Motor neuron (in vitro differentiated cells): ENCODE data around the gene CELSR1. TPM values are rescaled to one million over a fixed set of nuclear protein-coding genes. Genes with fewer than 3 reads are reported as not detected.
"Not testable (repeated sequence)": the region's sequence is repeated elsewhere in the genome, so short reads cannot be mapped to it uniquely, and the experiment has no call there.

ENCODE experiments used
- ATAC-seq, 8 experiments: fragments of 200-7000 bp; cut with Tn5 transposase; replicated peaks in 6 of 8; 2 replicates each; pipeline ENCODE4 v1.8.0; 2021; ENCODE audit warnings: mild to moderate bottlenecking in 8 of 8, moderate library complexity in 8 of 8
- H3K27ac ChIP-seq, 2 donors: fragments of 250-450 bp; sonication (Bioruptor Pico); 2 replicates each; pipeline ENCODE4 v1.9.0; 2021; ENCODE audit warnings: antibody characterized with exemption in 2 of 2, mild to moderate bottlenecking in 2 of 2, moderate library complexity in 1 of 2
- H3K4me1 ChIP-seq, 2 donors: fragments of 250-450 bp; sonication (Bioruptor Pico); replicated peaks in 1 of 2; 2 replicates each; pipeline ENCODE4 v1.6.1; 2021; ENCODE audit warnings: antibody characterized with exemption in 2 of 2, mild to moderate bottlenecking in 2 of 2, moderate library complexity in 1 of 2
- H3K4me3 ChIP-seq, 5 donors: fragments of 250-450 bp; sonication (Bioruptor Pico); 2 replicates each; pipeline ENCODE4 v1.9.0; 2021; ENCODE audit warnings: antibody characterized with exemption in 5 of 5, mild to moderate bottlenecking in 5 of 5, moderate library complexity in 4 of 5
- WGBS, 10 experiments: fragments of 450-650 bp; shearing (Covaris generic); methylation state at CpG; one replicate each; pipeline ENCODE4 v1.0.0; 2022; 5-methylcytosine and 5-hydroxymethylcytosine counted together
- in situ Hi-C, 9 experiments: fragments of 400-800 bp; cut with MboI; loops; one replicate each; pipeline ENCODE4 v1.15.0; 2021; ENCODE audit warnings: low sequenced_read_pairs in 9 of 9, low pct_unique_long_range_greater_than_20kb in 2 of 9; ENCODE audit not compliant: unreplicated experiment in 9 of 9
- total RNA-seq, 8 experiments: library from RNA; unstranded; fragments of 300-600 nt; gene quantifications; 2 replicates each; pipeline versions ENCODE4 v1.2.3 to v1.2.4, GENCODE V29; 2022

CELSR1 gene
- total RNA-seq, 8 experiments from 2014 or later: 0.76 to 26.6 (median 4.7) TPM

DNA sequence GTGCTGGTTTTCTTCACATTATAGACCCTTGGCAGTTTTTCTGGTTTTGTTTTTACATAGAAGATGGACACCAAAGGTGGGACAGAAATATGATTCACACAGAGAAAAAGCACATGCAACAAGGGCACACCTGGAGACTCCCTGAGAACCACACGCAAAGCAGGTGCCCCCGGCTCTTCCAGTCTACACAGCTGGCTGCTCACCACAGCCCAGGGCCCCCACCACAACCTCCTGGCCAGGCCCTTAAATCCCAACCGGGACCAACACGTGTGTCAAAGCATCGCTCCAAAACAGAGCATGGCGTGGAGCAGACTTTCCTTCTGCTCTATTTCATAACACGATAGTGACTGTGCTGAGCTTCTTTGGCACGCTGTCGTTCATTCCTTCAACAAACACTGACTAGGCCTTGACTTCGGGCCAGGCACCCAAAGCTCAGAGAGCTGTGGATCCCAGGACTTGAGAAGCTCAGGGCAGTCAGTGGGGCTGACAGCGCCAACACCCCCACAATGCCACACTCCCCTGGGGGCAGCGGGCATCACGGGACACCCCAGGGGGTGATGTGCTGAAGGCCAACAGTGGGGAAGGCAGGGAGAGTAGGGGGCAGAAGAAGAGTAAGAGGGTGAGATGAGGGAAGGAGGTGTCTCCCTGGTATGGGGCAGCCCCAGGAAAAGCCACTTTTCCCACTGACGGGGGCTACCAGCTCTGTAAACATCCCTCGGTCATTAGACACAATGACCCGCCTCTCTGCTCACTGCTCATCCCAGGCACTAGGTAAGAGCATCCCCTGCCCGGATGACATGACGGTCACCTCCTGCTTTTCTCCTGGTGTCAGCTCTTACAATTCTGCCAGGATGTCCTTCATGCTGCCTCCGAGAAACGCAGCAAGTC lies 26.0 kb downstream of the CELSR1 start:
- Histone ChIP-seq H3K4me1 (peaks cover 51 to 76% of the 10 kb centered on the region in 2 donors), H3K27ac (peak overlapping the region in 1 of 2 donors; percentile 52), H3K4me3 (no peak overlapping the region)
- no peak for ATAC-seq
- WGBS, 10 experiments: 21 to 84% (median 66%) methylated on average over 2 to 10 of the region's 20 CpGs; no CpG with 5 or more reads in 6 of the 10 experiments
- in situ Hi-C loops: no loop called here

DNA sequence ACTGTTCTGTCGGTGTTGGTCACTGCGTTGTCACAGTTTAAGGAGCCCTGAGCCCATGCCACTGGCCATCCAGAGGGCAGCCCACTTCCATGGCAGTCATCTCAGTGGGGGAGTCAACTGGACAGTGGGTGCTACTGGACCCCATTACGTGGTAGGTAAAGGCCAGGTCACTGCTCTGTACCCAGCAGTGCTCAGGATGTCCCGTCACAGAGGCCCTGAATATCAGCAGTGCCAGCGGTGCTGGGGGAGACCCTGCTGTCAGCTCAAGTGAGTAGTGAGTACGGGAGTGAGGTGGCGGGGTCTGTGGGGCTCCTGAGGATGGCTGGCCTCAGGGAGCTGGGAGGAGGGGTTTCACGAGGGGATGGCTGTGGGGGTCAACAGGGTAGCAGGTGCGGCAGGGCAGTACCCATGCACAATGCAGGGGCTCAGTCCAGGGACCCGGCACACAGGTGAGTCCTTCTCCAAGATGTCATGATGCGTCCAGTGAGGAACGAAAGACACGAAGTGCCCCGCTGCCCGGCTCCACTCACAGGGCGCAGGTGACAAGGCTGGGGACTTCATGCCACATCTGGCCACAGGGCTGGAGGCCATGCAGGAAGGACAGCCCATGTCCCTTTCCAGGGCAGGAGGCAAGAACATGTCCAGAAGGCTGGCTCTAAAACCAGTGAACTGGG lies 27.9 kb downstream of the CELSR1 start:
- Histone ChIP-seq H3K4me3 (no peak overlapping the region), H3K27ac (peak overlapping the region in 1 of 2 donors; percentile 73), H3K4me1 (peaks cover 42 to 66% of the 10 kb centered on the region in 2 donors)
- 63 to 90% methylated on average over 2 to 3 of the region's 16 CpGs; no CpG with 5 or more reads in 8 of the 10 experiments for WGBS, 10 experiments
- no peak for ATAC-seq
- in situ Hi-C loops: no loop called here

DNA sequence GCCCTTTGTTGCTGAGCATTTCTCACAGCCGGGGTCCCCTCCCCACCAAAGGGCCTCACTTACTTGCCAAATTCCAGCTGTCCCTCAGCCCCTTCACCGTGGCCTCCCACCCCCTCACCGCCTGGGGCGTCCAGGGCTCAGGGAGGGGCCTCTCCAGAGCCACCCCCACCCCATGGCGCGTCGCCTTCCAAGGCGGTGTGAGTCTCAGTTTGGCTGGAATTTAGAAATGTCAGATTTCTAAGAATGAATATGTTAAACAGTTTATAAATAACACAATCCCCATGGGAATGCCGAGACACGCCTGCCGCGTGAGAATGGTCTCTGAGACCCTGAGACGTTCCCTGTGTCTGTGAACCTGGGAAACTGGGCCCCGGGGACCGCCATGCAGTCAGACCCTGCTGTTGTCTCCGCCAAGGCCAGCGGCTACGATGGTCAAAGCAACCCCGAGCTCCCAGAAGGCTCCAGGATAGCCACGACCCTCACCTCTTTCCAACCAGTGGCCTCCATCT lies 28.9 kb downstream of the CELSR1 start:
- Histone ChIP-seq H3K27ac (peak overlapping the region; percentile 46 to 73), H3K4me3 (no peak overlapping the region), H3K4me1 (peaks cover 38 to 59% of the 10 kb centered on the region in 2 donors)
- 40 to 41% (median 40%) methylated on average over 2 to 6 of the region's 20 CpGs; no CpG with 5 or more reads in 7 of the 10 experiments for WGBS, 10 experiments
- in situ Hi-C loops: no loop called here
- peak; percentile 39 to 86 (median 64) for ATAC-seq

DNA sequence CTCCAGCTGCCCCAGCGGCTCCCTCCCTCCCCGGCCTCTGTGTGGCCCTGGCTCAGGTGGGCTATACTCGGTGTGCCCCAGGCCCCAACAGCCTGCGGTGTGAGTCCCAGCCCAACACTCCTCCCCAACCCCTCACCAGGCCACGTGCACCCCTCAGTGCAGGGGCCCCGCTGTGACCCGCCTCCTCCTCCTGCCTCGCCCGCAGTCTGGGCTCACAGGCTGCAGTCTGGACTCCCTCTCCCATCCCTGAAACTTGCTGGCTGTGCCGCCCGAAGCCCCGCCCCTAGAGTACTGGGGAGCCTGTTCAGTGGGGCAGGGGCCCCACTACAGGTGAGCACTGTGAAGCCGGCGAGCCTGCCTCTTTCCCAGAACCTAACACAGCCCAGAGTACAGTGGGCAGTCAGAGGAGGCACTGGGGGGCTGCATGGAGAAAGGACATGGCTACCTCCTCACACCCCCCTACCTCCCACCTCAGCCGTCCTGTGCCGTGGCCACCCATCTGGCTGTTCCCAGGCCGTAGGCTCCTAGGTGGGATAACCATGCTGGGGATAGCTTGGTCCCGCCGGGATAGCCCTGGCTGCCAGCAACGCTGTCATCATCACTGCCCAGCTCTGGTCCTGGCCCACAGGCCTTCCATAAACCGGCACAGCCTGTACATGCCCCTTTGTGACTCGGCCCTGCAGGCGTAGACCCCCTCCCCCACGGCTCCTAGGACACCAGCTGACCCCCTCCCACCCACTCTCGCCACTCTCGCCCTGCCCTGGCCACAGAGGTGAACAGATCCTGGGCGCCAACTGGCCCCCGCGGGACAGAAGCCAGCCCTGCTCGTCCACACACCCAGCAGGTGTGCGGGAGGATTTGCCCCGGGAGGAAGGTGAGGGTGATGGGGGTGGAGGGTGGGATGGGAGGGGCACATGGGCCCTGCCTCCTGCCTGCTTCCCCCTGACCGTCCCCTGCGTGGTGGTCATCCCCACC lies 29.7 kb downstream of the CELSR1 start:
- WGBS, 10 experiments: 34 to 80% (median 80%) methylated on average over 2 to 3 of the region's 34 CpGs; no CpG with 5 or more reads in 7 of the 10 experiments
- H3K4me3 ChIP-seq: no peak overlapping the region
- ATAC-seq: peak; percentile 31 to 61 (median 48)
- in situ Hi-C loops: no loop called here
- H3K27ac ChIP-seq: peak overlapping the region; percentile 46 to 73
- H3K4me1 ChIP-seq: peaks cover 43 to 64% of the 10 kb centered on the region in 2 donors

DNA sequence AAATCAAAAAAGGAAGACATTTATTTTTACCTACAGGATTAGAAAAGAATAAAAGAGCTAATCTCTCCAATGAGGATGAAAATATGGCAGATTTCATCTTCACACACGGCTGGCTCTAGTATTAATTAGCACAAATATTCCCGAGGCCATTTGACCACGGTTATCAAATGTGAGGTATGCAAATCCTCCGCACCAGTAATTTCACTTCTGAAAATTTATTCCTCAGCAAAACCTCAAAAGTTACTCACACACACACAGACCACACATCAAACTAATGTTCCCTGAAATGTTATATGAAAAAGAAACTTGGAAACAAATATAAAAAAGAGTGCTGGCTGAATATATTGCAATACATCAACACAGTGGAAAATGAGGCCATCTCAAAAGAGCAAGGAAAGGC lies 32.8 kb downstream of the CELSR1 start:
- in situ Hi-C loops: no loop called here
- 29 to 96% (median 84%) methylated on average over 1 to 4 of the region's 4 CpGs; no CpG with 5 or more reads in 4 of the 10 experiments for WGBS, 10 experiments
- no peak overlapping the region for H3K4me3 ChIP-seq
- peaks cover 53 to 54% of the 10 kb centered on the region in 2 donors for H3K4me1 ChIP-seq
- ATAC-seq: no peak
- H3K27ac ChIP-seq: no peak overlapping the region

DNA sequence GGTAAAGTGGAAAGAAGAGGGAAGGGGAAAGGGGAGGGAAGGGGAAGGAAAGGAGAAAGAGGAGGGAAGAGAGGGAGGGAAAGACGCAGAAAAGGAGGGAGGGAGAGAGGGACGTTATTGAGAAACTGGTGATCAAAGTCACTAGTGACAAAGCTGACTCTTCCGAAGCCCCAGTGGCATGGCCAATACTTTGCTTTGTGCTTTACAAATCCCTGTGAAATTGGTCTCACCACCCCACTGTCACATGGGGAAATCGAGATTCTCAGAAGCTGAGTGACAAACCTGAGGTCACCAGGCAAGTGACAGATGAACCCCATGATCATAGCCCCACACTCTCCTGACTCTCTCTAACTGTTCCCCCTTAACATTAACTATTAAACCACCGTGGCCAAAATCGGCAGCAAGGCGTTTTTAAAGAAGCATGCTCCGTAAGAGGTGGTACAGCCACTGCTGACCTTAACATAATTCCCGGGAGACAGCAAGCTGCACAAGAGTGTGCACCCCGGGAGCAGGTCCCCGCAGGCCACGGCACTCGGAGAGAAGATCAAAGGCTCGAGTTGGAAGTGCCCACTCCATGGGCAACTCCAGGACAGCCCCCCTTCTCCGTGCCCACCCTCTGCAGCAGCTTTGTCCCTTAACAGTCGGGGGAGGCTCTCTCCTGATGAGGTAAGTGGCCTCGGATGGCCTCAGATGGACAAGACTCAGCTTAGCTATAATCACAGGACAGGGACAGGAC lies 34.8 kb downstream of the CELSR1 start:
- 0 to 80% (median 49%) methylated on average over 1 to 8 of the region's 17 CpGs; no CpG with 5 or more reads in 3 of the 10 experiments for WGBS, 10 experiments
- in situ Hi-C loops: no loop called here
- no peak for ATAC-seq

DNA sequence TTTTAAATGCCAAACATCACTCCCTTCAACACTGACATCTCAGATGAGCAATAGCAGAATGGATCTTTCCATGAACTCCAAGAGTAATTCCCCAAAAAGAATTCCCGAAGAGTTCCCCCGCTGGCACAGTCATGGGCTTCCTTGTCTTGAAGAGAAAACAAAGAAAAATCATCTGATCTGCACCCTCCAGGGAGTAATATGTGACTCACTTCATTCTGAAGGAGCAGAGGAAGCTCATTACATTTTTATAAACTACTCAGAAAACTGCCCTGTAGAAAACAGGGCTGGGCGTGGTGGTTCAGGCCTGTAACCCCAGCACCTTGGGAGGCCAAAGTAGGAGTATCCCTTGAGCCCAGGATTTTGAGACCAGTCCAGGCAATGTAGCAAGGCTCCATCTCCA lies 35.7 kb downstream of the CELSR1 start:
- H3K4me3 ChIP-seq: no peak overlapping the region
- in situ Hi-C loops: no loop called here
- ATAC-seq: peak in 2 of 8 experiments; percentile 89 to 94
- no peak overlapping the region for H3K27ac ChIP-seq
- 0 to 95% (median 48%) methylated on average over 1 to 3 of the region's 3 CpGs; no CpG with 5 or more reads in 3 of the 10 experiments for WGBS, 10 experiments
- H3K4me1 ChIP-seq: peaks cover 35 to 39% of the 10 kb centered on the region in 2 donors

More for the DNA sequence above, 34.8 kb downstream of the CELSR1 start:
- Histone ChIP-seq H3K4me1 (peaks cover 43 to 46% of the 10 kb centered on the region in 2 donors), H3K27ac (no peak overlapping the region), H3K4me3 (no peak overlapping the region)

DNA sequence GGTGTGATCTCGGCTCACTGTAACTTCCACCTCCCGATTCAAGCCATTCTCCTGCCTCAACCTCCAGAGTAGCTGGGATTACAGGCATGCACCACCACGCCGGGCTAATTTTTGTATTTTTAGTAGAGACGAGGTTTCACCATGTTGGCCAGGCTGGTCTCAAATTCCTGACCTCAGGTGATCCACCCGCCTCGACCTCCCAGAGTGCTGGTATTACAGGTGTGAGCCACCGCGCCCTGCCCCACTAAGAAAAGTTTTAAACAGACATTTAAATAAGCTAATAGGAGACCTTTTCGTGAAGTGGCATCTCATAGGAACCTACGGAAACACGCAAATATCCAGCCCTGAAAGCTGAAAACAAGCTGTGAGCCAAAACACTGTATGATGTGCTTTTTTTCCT lies 36.2 kb downstream of the CELSR1 start:
- peaks cover 35 to 39% of the 10 kb centered on the region in 2 donors for H3K4me1 ChIP-seq
- in situ Hi-C loops, H3K4me3 ChIP-seq, ATAC-seq: not testable (repeated sequence)
- 20 to 100% (median 90%) methylated on average over 1 to 10 of the region's 12 CpGs for WGBS, 10 experiments
- H3K27ac ChIP-seq: peak overlapping the region in 1 of 2 donors; percentile 89

DNA sequence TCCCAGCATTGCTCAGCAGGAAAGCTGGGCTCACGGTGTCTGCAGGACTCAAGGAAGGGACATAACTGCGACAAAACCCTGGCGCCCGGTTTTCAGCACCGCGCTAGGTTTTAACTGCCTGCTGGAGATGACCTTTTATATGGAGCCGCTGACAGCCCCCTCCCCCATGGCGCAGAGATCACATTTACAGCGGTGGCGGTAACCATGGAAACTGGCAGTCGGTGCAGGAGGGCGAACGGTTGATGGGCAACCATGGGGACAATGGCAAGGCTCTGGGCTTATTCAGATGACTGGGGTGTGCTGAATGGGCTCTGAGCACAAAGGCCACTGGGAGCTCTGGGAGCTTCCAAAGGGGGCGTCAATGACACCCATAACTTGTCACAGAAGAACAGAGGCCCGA lies 37.2 kb downstream of the CELSR1 start:
- Histone ChIP-seq H3K4me3 (peak overlapping the region in 4 of 5 donors; percentile 12 to 23 (median 18)), H3K27ac (peak overlapping the region; percentile 84 to 89)
- WGBS, 10 experiments: 0 to 100% (median 0%) methylated on average over 1 to 4 of the region's 15 CpGs; no CpG with 5 or more reads in 7 of the 10 experiments

DNA sequence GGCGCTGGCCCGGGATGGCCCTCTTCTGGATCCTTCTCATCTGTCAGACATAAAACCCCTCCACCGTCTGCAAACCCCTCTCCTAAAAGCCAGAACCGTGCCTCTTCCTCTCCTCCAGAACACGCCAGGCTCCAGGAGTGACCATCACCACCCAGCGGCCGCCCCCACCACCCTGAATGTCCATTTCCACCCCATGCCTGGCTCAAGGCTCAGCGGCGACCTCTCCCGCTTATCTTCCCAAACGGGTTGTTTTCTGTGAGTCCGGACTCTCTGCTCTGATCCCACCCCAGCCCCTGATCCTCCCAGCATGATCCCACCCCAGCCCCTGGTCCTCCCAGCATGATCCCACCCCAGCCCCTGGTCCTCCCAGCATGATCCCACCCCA lies 37.6 kb downstream of the CELSR1 start:
- 0 to 14% methylated on average over 1 of the region's 12 CpGs; no CpG with 5 or more reads in 8 of the 10 experiments for WGBS, 10 experiments
- in situ Hi-C loops: no loop called here
- Histone ChIP-seq H3K4me1 (peaks cover 35 to 39% of the 10 kb centered on the region in 2 donors), H3K27ac (peak overlapping the region; percentile 84 to 89), H3K4me3 (peak overlapping the region in 4 of 5 donors; percentile 12 to 23 (median 18))
- ATAC-seq: peak in 5 of 8 experiments; percentile 48 to 66 (median 64)

More for the DNA sequence above, 37.2 kb downstream of the CELSR1 start:
- H3K4me1 ChIP-seq: peaks cover 35 to 39% of the 10 kb centered on the region in 2 donors
- peak in 5 of 8 experiments; percentile 93 to 94 (median 93) for ATAC-seq
- in situ Hi-C loops: no loop called here

DNA sequence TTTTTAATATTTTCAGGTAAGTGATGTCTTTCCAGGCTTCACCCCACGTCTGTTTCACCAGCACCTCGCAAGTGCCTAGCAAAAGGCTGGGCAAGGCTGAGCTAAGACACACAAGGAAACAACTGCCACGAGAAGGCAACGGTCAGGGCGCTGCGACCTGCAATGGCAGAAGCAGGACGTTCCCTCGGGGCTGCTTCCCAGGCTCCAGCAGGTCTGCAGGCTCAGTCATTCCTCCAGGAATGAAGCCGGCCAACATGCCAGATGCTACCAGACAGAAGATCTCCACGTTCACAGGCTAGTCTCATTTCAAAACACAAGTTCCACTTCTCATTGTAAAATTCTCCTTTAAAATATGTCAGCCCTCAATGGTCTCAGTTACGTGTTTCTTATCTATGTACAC lies 45.5 kb downstream of the CELSR1 start:
- peak in 1 of 8 experiments; percentile 51 for ATAC-seq
- H3K27ac ChIP-seq: peak overlapping the region; percentile 51 to 53
- 8 to 83% (median 65%) methylated on average over 1 to 9 of the region's 11 CpGs; no CpG with 5 or more reads in 2 of the 10 experiments for WGBS, 10 experiments
- peaks cover 15 to 16% of the 10 kb centered on the region in 2 donors for H3K4me1 ChIP-seq
- in situ Hi-C loops: no loop called here
- no peak overlapping the region for H3K4me3 ChIP-seq
